ENCODE data around the gene SYCE1L. TPM values are rescaled to one million over a fixed set of nuclear protein-coding genes. Genes with fewer than 3 reads are reported as not detected.

The SYCE1L gene
- total and polyA plus RNA-seq, 3 donors from 2014 or later, result 7.8 to 20.7 (median 7.9) TPM

DNA sequence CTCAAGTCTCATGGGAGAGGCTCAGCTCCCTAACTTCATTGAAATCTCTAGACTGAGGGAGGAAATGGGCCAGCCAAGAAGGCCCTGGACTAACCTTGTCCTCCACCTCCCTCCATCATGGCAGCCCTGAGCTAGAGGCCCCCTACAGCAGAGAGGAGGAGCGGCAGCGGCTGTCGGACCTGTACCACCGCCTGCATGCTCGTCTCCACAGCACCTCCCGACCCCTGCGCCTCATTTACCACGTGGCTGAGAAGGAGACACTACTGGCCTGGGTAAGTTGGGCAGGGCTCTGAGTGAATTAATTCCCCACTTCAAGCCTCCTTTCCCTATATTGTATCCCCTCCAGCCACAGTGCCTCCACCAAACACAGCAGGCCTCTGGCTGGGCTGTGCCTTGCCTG is 3.8 kb upstream of the SYCE1L start:
- DNase-seq, result no peak
- Histone ChIP-seq H3K4me1 (peaks cover 11% of the 10 kb centered on the region), H3K27me3 (no peaks in the 10 kb centered on the region), H3K4me3 (no peak overlapping the region), H3K27ac (no peak overlapping the region), H3K36me3 (ENCODE audit: low read depth, missing control alignments) (no peaks in the 10 kb centered on the region), H3K9me3 (no peaks in the 10 kb centered on the region)
- no peak for TF ChIP-seq CTCF (IDR thresholded peaks at IDR 0.05)
- no peak for TF ChIP-seq POLR2A (IDR thresholded peaks at IDR 0.05)
- WGBS, 2 donors, result 80 to 82% methylated on average over 6 to 8 of the region's 8 CpGs
- intact Hi-C loops (cut with DNase I; ENCODE audit: low total_unique reads), result no loop called here

DNA sequence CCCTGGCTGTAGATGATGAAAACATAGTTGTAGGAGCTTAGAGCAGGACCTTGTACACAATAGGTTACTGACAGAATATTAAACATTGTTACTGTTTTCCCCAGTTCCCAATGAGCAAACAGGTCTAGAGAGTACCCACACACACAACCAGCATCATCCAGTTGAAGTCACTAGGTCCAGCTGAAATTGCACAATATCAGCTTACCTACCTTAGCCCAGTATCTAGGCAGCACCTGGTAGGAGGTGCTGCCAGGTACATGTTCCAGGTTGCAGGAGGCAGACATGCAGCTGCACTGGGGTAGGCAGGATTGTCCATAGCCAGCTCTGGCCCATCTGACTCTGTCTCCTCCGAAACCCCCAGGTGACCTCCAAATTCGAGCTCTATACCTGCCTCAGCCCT is 1.5 kb upstream of the SYCE1L start:
- DNase-seq, result no peak
- Histone ChIP-seq H3K4me1 (no peaks in the 10 kb centered on the region), H3K4me3 (no peak overlapping the region), H3K27me3 (no peaks in the 10 kb centered on the region), H3K9me3 (no peaks in the 10 kb centered on the region), H3K27ac (no peak overlapping the region), H3K36me3 (ENCODE audit: low read depth, missing control alignments) (no peaks in the 10 kb centered on the region)
- WGBS, 2 donors, result 80 to 92% methylated on average over 2 of the region's 2 CpGs
- intact Hi-C loops (cut with DNase I; ENCODE audit: low total_unique reads), result no loop called here
- TF ChIP-seq CTCF (IDR thresholded peaks at IDR 0.05) (no peak), POLR2A (IDR thresholded peaks at IDR 0.05) (no peak)

DNA sequence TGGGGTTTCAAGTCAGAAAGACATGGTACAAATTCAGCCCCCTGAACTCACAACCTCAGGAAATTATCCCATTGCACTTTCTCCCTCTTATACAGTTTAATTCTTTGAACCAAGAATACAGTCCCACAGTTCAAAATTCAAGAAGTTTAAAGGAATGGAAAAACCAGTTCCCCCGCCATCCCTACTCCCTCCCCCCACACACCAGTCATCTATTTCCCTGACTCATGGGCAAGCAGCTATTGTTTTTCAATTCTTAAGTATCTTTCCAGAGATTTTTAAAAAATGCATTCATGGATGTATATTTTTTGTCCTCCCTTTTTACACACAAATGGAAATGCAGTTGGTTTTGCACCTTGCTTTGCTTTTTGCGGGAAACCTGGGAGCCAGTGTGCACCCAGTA is 7.3 kb downstream of the SYCE1L start:
- H3K9me3 ChIP-seq, result no peaks in the 10 kb centered on the region
- 83 to 84% methylated on average over 2 of the region's 2 CpGs for WGBS, 2 donors
- intact Hi-C loops (cut with DNase I; ENCODE audit: low total_unique reads), result no loop called here
- TF ChIP-seq POLR2A (IDR thresholded peaks at IDR 0.05) (no peak), CTCF (IDR thresholded peaks at IDR 0.05) (no peak)
- H3K4me1 ChIP-seq, result no peaks in the 10 kb centered on the region
- H3K36me3 ChIP-seq (ENCODE audit: low read depth, missing control alignments), result no peaks in the 10 kb centered on the region
- no peak overlapping the region for H3K4me3 ChIP-seq
- no peak for DNase-seq
- no peaks in the 10 kb centered on the region for H3K27me3 ChIP-seq
- no peak overlapping the region for H3K27ac ChIP-seq

- TF ChIP-seq POLR2A (IDR thresholded peaks at IDR 0.05) (no peak), CTCF (IDR thresholded peaks at IDR 0.05) (no peak)
- H3K36me3 ChIP-seq (ENCODE audit: low read depth, missing control alignments), result no peaks in the 10 kb centered on the region
- WGBS, 2 donors, result 58 to 65% methylated on average over 4 to 5 of the region's 5 CpGs
- no peak overlapping the region for H3K4me3 ChIP-seq
- no peaks in the 10 kb centered on the region for H3K27me3 ChIP-seq
- intact Hi-C loops (cut with DNase I; ENCODE audit: low total_unique reads), result no loop called here
- H3K9me3 ChIP-seq, result no peaks in the 10 kb centered on the region
- DNase-seq, result no peak
- H3K27ac ChIP-seq, result no peak overlapping the region
- no peaks in the 10 kb centered on the region for H3K4me1 ChIP-seq
These were observed 7.8 kb downstream of the SYCE1L start for GRCh38 chr16:77207030-77207429.

DNA sequence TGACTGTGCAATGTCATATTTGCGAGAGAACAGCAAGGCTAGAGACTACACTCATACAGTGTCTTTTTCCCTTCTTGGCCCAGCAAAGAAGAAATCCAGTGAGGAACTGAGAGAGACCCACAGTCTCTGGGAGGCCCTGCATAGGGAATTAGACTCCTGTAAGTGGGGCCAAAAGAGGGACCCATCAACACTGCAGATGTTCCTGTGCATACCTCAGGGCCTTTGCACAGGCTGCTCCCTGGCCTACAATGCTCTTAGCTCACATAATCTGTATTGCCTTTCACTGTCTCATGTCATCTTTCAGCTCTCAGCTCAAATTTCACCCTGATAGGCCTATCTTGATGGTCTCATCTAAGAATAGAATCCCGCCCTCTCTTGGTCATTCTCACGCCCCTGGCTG is 9.2 kb downstream of the SYCE1L start:
- intact Hi-C loops (cut with DNase I; ENCODE audit: low total_unique reads), result no loop called here
- WGBS, 2 donors, result 59 to 83% methylated on average over 3 of the region's 3 CpGs
- TF ChIP-seq CTCF (IDR thresholded peaks at IDR 0.05) (no peak), POLR2A (IDR thresholded peaks at IDR 0.05) (no peak)
- DNase-seq, result no peak
- no peak overlapping the region for H3K27ac ChIP-seq
- no peak overlapping the region for H3K4me3 ChIP-seq
- H3K4me1 ChIP-seq, result no peaks in the 10 kb centered on the region
- H3K36me3 ChIP-seq (ENCODE audit: low read depth, missing control alignments), result no peaks in the 10 kb centered on the region
- no peaks in the 10 kb centered on the region for H3K9me3 ChIP-seq
- H3K27me3 ChIP-seq, result no peaks in the 10 kb centered on the region

Data from testis (tissue), 3 donors.